Neural cell (in vitro differentiated cells): ENCODE results near the gene LARP1.

Experiments
- CTCF ChIP-seq: fragments of 450-650 bp; IDR thresholded peaks from 2 replicates; pipeline ENCODE4 v1.5.1; 2014; ENCODE audit warnings: antibody characterized with exemption, mild to moderate bottlenecking, moderate library complexity; ENCODE audit not compliant: poor library complexity, severe bottlenecking
- EP300 ChIP-seq: fragments of 450-650 bp; conservative IDR thresholded peaks from 2 replicates; pipeline ENCODE4 v1.6.1; 2014; ENCODE audit warnings: antibody characterized with exemption, mild to moderate bottlenecking, moderate library complexity; ENCODE audit not compliant: poor library complexity, severe bottlenecking
- EZH2 ChIP-seq: fragments of 200-600, 300-800 bp; shearing (Covaris generic), sonication (generic); IDR thresholded peaks from 2 replicates; pipeline ENCODE4 v1.6.1; 2014; ENCODE audit warnings: antibody characterized with exemption, low read length, borderline replicate concordance, mild to moderate bottlenecking; ENCODE audit not compliant: insufficient read depth, poor library complexity, severe bottlenecking
- SMC3 ChIP-seq: fragments of 450-650 bp; conservative IDR thresholded peaks from 2 replicates; pipeline ENCODE4 v1.6.1; 2014; ENCODE audit warnings: antibody characterized with exemption, mild to moderate bottlenecking, moderate library complexity; ENCODE audit not compliant: poor library complexity

DNA sequence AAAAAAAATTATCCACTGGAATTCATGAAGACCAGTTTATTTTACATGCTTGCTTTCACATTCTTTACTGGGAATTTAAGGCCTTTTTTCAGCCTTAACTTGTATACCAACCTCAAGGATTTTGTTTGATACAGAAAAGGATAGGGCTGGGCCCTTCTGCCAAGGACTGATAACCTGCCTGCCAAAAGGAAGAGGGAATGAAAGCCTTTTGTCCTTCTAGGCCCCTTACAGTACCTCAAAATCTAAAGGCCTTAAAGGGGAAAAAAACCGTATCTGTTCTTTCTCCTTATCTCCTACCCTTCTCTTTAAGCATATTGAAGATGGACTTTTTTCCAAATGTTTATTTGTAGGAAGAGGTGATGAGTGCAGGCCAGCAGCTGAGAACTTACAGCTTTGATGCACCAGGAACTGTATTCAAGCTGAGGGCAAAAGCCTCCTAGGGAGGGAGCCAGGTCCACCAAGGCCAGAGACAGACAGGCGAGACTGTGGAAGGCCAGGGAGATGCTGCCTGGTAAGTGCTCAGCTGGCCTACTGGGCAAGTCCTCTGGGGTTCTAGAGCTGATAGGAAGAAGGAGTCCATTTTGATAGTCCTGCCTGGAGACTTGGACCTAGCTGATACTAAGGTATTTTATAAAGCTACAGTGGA lies 63.4 kb downstream of the LARP1 start:
- TF ChIP-seq EZH2 (no peak), CTCF (no peak), EP300 (no peak), SMC3 (no peak)
